ENCODE results near the gene LSM14B. TPM values are rescaled to one million over a fixed set of nuclear protein-coding genes. Genes with fewer than 3 reads are reported as not detected.
A peak's percentile ranks its signal among the peaks of the same experiment; 100 is the strongest.

LSM14B gene
- total RNA-seq, 1 donor from 2014 or later, result 23.6 TPM

DNA sequence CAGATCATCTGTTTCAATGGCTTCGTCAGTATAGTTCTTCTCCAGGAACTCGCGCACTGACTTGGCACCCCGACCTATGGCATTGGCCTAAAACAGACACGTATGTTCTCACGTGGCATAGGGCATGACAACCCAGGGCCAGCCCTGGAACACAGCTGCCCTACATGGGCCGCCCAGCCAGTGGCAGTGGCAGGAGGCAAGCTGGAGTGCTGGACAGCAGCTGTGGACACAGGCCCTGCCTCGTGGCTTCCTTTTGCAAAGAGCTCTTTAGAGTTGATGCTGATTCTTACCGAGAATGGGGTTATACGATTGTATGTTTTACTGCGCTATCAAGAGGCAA, 15.9 kb downstream of the LSM14B start:
- H3K9me3 ChIP-seq, result no peaks in the 10 kb centered on the region
- no peak overlapping the region for H3K27ac ChIP-seq
- intact Hi-C loops (cut with DNase I), result no loop called here
- H3K4me3 ChIP-seq, result no peak overlapping the region
- no peak for TF ChIP-seq POLR2A (IDR thresholded peaks at IDR 0.05)
- no peak for TF ChIP-seq POLR2AphosphoS5 (IDR thresholded peaks at IDR 0.05; ENCODE audit: insufficient read depth in 1 of 2, low read depth in 1 of 2)
- TF ChIP-seq, protein P1, sequence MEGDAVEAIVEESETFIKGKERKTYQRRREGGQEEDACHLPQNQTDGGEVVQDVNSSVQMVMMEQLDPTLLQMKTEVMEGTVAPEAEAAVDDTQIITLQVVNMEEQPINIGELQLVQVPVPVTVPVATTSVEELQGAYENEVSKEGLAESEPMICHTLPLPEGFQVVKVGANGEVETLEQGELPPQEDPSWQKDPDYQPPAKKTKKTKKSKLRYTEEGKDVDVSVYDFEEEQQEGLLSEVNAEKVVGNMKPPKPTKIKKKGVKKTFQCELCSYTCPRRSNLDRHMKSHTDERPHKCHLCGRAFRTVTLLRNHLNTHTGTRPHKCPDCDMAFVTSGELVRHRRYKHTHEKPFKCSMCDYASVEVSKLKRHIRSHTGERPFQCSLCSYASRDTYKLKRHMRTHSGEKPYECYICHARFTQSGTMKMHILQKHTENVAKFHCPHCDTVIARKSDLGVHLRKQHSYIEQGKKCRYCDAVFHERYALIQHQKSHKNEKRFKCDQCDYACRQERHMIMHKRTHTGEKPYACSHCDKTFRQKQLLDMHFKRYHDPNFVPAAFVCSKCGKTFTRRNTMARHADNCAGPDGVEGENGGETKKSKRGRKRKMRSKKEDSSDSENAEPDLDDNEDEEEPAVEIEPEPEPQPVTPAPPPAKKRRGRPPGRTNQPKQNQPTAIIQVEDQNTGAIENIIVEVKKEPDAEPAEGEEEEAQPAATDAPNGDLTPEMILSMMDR (IDR thresholded peaks at IDR 0.05), result no peak
- peaks cover 38% of the 10 kb centered on the region for H3K4me1 ChIP-seq
- H3K27me3 ChIP-seq, result no peaks in the 10 kb centered on the region
- no peak for DNase-seq (ENCODE audit: extremely low spot score in 2 of 2)
- H3K36me3 ChIP-seq, result peaks cover 0 to 55% of the 10 kb centered on the region in 2 donors

DNA sequence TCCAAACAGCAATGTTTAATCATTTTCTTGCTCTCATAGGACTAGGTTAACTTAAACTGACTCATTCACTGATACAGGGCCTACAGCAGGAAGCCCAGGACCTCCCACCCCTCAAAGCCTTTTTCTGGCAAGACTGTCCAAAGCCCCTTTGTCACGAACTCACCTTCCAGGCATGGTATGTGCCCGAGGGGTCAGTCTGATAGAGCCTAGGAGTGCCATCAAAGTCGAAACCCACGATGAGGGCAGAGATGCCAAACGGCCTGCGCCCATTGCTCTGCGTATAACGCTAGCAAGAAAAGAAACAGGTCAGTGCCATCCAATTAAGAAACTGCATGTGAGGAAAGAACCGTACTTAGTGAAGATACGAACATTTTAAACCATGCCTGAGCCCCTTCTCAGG, 16.6 kb downstream of the LSM14B start:
- no peak for DNase-seq (ENCODE audit: extremely low spot score in 2 of 2)
- intact Hi-C loops (cut with DNase I), result no loop called here
- H3K36me3 ChIP-seq, result peaks cover 0 to 49% of the 10 kb centered on the region in 2 donors
- no peak overlapping the region for H3K27ac ChIP-seq
- no peaks in the 10 kb centered on the region for H3K9me3 ChIP-seq
- H3K4me3 ChIP-seq, result no peak overlapping the region
- H3K27me3 ChIP-seq, result no peaks in the 10 kb centered on the region
- TF ChIP-seq POLR2AphosphoS5 (IDR thresholded peaks at IDR 0.05; ENCODE audit: insufficient read depth in 1 of 2, low read depth in 1 of 2) (no peak), POLR2A (IDR thresholded peaks at IDR 0.05) (no peak)
- TF ChIP-seq, protein P1 (IDR thresholded peaks at IDR 0.05), result no peak
- peaks cover 36% of the 10 kb centered on the region for H3K4me1 ChIP-seq

DNA sequence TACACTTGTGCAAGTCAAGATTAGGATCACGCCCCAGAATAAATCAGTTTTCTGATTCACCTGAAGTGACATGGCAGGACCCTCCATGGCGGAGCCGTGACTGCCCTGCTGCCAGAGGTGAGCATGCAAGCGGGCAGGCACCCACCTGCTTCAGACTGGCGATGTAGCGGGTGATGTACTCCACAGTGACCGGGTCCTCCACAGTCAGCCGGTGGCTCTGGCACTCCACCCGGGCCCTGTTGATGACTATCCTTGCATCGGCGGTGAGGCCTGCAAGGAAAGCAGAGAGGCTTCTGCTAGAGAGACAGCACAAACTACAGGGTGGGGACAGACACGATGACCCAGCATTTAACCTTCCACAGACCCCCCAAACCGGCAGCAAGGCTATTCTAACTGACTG, 17.4 kb downstream of the LSM14B start:
- no peak for TF ChIP-seq POLR2AphosphoS5 (IDR thresholded peaks at IDR 0.05; ENCODE audit: insufficient read depth in 1 of 2, low read depth in 1 of 2)
- no peak for TF ChIP-seq POLR2A (IDR thresholded peaks at IDR 0.05)
- TF ChIP-seq, protein P1 (IDR thresholded peaks at IDR 0.05), result no peak
- Histone ChIP-seq H3K27ac (no peak overlapping the region), H3K9me3 (no peaks in the 10 kb centered on the region), H3K4me1 (peaks cover 34% of the 10 kb centered on the region), H3K27me3 (no peaks in the 10 kb centered on the region), H3K36me3 (peaks cover 0 to 48% of the 10 kb centered on the region in 2 donors), H3K4me3 (no peak overlapping the region)
- intact Hi-C loops (cut with DNase I), result loop anchor here (5.0 to 10.0 kb wide), 2 partner anchors 77 to 245 kb away; partner anchors contain the start of gene RPS21
- DNase-seq (ENCODE audit: extremely low spot score in 2 of 2), result no peak

DNA sequence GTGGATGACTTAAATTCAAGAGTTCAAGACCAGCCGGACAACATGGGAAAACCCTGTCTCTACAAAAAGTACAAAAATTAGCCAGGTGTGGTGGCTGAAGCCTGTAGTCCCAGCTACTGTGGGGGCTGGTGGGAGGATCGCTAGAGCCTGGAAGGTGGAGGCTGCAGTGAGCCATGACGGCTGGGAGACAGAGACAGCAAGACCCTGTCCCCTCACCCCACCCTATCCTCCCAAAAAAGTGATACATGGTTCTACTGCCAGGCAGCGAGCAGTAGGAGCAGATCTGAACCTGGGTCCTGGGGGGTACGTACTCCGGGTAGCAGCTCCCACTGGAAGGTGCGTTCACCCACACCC, 18.7 kb downstream of the LSM14B start:
- DNase-seq (ENCODE audit: extremely low spot score in 2 of 2), result no peak
- no peak overlapping the region for H3K27ac ChIP-seq
- H3K27me3 ChIP-seq, result no peaks in the 10 kb centered on the region
- H3K4me1 ChIP-seq, result peaks cover 41% of the 10 kb centered on the region
- H3K9me3 ChIP-seq, result no peaks in the 10 kb centered on the region
- TF ChIP-seq POLR2AphosphoS5 (IDR thresholded peaks at IDR 0.05; ENCODE audit: insufficient read depth in 1 of 2, low read depth in 1 of 2) (no peak), POLR2A (IDR thresholded peaks at IDR 0.05) (no peak)
- TF ChIP-seq, protein P1 (IDR thresholded peaks at IDR 0.05), result no peak
- intact Hi-C loops (cut with DNase I), result loop anchor here (5.0 to 10.0 kb wide), 2 partner anchors 79 to 244 kb away; partner anchors contain the start of gene RPS21
- H3K4me3 ChIP-seq, result peak overlapping the region; percentile 83 to 98
- peaks cover 0 to 43% of the 10 kb centered on the region in 2 donors for H3K36me3 ChIP-seq

DNA sequence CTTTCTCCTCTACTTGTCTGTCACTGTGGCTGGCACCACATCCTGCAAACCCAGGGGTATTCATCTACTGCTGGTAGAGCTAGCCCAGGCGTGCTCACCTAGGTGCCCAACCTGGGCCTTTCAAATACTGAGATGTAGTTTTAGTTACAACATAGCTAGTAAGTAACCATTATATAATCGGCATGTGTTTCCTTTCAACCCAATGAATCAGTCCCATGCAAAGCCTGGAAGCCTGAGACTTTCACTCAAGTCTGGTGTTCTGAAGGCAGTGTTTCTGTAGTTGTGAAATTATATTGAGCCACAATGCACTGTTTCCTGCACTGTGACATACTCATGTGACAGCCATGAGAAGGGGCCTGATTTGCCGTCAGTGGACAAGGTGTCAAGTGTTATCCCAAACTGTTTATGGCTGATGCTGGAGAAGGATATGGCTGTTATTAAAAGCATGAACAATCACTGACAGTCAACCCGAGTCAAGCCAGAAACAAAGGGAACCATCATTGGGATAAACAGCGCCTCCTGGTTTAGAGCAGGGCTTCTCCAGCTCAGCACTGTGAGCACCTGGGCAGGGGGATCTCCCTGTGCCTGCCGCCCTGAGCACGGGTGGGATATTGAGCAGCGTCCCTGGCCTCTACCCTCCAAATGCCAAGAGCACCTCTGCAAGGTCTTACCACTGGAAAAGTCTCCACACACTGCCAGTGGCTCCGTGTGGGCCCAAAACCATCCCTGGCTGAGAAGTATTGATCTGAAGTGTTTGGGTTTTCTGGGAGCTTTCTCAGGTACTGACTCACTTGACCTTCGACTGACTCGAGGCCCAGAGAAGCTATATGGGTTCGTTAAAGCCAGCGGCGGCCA, 19.3 kb downstream of the LSM14B start:
- intact Hi-C loops (cut with DNase I), result loop anchor here (5.0 to 10.0 kb wide), 2 partner anchors 79 to 243 kb away; partner anchors contain the start of gene RPS21
- DNase-seq (ENCODE audit: extremely low spot score in 2 of 2), result no peak
- Histone ChIP-seq H3K27me3 (no peaks in the 10 kb centered on the region), H3K9me3 (no peaks in the 10 kb centered on the region), H3K4me3 (peak overlapping the region; percentile 83 to 98), H3K27ac (peak overlapping the region; percentile 89), H3K36me3 (peaks cover 0 to 37% of the 10 kb centered on the region in 2 donors), H3K4me1 (peaks cover 44% of the 10 kb centered on the region)
- TF ChIP-seq POLR2AphosphoS5 (IDR thresholded peaks at IDR 0.05; ENCODE audit: insufficient read depth in 1 of 2, low read depth in 1 of 2), result no peak
- no peak for TF ChIP-seq POLR2A (IDR thresholded peaks at IDR 0.05)
- TF ChIP-seq, protein P1 (IDR thresholded peaks at IDR 0.05), result no peak

All from vagina (tissue), 2 donors.